Measurements from ENCODE around the gene ASS1.
"Not testable (repeated sequence)": the region's sequence is repeated elsewhere in the genome, so short reads cannot be mapped to it uniquely, and the experiment has no call there.

Gene ASS1

DNA sequence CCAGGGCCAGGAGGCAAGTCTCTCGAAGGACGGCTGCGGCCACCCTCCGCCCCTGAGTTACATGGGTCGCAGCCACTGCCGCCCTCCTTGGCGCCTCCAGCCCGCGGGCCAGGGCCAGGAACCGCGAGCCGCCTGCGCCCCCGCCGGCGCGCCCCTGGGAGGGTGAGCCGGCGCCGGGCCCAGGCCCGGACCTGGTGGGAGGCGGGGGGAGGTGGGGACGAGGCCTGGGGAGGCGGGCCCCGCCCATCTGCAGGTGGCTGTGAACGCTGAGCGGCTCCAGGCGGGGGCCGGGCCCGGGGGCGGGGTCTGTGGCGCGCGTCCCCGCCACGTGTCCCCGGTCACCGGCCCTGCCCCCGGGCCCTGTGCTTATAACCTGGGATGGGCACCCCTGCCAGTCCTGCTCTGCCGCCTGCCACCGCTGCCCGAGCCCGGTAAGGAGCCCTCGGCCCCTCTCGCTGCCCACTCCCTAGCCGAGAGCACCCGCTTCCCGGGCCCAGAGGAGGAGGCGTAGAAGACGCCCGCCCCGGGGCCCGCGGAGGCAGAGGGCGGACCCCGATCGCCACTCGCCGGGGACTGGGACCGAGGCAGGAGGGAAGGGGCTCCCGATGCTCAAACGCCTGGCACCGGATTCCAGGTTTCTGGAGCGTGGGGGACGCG, at the start of gene ASS1:
TSS of gene ASS1 (plus strand) at position 397 of the 657 bp plus-strand sequence. CDS start 7,268 bp downstream, outside the sequence.
- TF ChIP-seq, protein P1, sequence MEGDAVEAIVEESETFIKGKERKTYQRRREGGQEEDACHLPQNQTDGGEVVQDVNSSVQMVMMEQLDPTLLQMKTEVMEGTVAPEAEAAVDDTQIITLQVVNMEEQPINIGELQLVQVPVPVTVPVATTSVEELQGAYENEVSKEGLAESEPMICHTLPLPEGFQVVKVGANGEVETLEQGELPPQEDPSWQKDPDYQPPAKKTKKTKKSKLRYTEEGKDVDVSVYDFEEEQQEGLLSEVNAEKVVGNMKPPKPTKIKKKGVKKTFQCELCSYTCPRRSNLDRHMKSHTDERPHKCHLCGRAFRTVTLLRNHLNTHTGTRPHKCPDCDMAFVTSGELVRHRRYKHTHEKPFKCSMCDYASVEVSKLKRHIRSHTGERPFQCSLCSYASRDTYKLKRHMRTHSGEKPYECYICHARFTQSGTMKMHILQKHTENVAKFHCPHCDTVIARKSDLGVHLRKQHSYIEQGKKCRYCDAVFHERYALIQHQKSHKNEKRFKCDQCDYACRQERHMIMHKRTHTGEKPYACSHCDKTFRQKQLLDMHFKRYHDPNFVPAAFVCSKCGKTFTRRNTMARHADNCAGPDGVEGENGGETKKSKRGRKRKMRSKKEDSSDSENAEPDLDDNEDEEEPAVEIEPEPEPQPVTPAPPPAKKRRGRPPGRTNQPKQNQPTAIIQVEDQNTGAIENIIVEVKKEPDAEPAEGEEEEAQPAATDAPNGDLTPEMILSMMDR (conservative IDR thresholded peaks at IDR 0.05): no peak
- peak within 1 kb of the TSS; percentile 69 for H3K27ac ChIP-seq

DNA sequence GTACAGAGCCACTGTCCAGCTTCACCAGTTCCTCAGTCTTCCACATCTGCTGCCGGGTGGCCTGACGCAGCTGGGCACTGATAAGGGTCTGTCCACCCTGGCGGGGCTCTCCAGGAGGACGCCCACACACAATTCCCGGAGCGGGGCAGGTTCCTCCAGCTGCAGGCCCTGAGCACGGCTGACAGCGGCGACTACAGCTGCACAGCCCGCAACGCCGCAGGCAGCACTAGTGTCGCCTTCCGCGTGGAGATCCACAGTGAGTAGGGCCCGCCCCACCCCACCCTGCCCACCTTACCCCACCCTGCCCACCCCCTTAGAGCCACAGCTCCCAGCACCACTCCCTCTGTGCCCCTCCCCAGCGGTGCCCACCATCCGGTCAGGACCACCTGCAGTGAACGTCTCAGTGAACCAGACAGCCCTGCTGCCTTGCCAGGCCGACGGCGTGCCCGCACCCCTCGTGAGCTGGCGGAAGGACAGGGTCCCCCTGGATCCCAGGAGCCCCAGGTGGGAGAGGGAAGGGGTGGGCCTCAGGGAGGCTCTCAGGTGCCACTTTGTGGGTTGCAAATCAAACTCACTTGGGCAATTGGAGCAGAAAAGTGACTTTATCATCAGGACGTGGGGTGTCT, 48.8 kb upstream of the ASS1 start:
- TF ChIP-seq, protein P1 (conservative IDR thresholded peaks at IDR 0.05): no peak
- H3K27ac ChIP-seq: no peak overlapping the region

DNA sequence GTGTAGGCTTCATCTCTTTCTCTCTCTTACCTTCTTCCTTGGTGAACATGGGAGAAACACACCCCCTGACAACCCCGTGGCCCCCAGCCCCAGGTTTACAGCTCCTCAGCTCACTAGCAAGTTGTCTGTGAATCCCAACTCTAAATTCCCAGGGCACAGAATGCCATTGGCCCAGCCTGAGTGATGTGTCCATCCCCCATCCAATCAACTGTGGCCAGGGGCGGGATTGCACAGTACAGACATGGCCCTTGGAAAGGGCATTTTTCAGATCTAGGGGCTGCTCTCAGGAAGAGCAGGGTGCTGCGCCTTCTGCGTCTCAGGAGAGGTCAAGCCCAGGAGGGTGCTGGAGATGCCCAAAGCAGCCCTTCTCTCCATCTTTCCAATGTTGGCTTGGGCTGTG, 48.2 kb upstream of the ASS1 start:
- H3K27ac ChIP-seq: no peak overlapping the region
- TF ChIP-seq, protein P1 (conservative IDR thresholded peaks at IDR 0.05): no peak

DNA sequence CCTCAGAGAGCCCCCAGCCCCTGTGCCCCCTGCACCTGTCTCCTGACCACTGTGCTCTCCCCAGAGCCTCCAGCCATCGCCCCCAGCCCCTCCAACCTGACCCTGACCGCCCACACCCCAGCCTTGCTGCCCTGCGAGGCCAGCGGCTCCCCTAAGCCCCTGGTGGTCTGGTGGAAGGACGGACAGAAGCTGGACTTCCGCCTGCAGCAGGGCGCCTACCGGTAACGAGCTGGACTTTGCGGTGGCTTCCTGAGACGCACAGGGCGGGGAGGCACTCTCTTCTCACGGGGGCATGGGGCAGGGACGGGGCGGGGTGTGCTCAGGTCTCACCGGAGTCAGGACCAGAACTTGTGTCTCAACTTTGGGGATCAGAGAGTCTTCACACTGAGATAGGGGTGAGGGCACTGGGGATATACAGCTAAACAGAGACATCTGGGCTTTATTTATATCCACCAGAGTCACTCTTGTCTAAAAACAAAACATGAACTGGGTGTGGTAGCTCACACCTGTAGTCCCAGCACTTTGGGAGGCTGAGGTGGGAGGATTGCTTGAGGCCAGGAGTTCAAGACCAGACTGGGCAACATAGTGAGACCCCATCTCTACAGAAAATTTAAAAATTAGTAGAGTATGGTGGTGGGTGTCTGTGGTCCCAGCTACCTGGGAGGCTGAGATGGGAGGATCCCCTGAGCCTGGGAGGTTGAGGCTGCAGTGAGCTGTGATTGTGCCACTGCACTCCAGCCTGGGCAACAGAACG, 46.1 kb upstream of the ASS1 start:
- TF ChIP-seq, protein P1 (conservative IDR thresholded peaks at IDR 0.05): no peak

DNA sequence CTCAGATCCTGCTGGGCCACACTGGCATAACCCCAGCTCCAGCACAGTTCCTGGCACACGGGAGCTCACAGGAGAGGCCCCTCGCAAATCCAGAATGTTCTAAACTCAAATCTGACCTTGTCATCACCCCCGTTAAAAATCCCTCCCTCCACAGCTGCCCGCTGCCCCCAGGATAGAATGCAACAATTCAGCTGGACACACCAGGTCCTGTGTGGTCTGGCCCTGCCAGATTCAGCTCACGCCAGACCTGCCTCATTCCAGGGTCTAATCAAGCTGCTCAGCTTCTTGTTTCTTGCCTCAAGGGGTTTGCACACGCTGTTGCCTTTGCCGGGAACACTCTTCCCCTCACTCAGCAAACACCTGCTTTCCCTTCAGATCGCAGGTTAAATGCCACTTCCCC, 45.0 kb upstream of the ASS1 start:
- no peak overlapping the region for H3K27ac ChIP-seq
- TF ChIP-seq, protein P1 (conservative IDR thresholded peaks at IDR 0.05): no peak

More for the DNA sequence above, 46.1 kb upstream of the ASS1 start:
- H3K27ac ChIP-seq: no peak overlapping the region

DNA sequence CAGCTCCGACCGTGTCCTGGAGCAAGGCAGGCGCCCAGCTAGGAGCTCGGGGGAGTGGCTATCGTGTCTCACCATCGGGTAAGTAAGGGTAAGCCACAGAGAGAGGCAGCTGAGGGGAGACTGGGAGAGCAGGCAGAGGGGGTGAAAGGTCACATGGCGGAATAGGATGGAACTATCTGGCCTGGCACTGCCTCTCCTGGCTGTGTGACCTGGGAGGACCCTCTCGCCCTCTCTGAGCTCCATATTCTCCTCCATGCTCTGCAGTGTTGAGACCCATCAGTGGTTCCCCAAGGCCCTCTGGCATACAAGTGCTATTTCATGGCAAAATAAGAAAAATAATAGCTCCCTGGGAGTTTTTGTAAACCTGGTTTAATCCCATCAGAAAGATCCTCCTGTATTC, 43.9 kb upstream of the ASS1 start:
- H3K27ac ChIP-seq: no peak overlapping the region
- TF ChIP-seq, protein P1 (conservative IDR thresholded peaks at IDR 0.05): no peak

DNA sequence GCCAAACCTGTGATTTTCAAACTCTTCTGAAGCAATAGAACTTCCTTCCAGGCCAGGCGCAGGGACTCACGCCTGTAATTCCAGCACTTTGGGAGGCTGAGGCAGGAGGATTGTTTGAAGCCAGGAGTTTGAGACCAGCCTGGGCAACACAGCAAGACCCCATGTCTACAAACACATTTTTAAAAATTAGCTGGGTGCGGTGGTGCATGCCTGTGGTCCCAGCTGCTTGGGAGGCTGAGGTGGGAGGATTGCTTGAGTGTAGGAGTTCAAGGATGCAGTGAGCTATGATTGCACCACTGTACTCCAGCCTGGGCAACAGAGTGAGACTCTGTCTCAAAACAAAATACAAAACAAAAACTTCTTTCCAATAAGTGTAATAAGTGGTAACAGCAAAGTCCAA, 43.0 kb upstream of the ASS1 start:
- not testable (repeated sequence) for H3K27ac ChIP-seq

Data from VCaP (cell line).